ENCODE results near the gene UMODL1. TPM values are rescaled to one million over a fixed set of nuclear protein-coding genes. Genes with fewer than 3 reads are reported as not detected.

Gene UMODL1
- total and polyA plus RNA-seq, 3 donors from 2014 or later: 1.7 to 7.8 (median 6.8) TPM

- no peaks in the 10 kb centered on the region for H3K36me3 ChIP-seq (ENCODE audit: low read depth, missing control alignments)
- 93 to 95% methylated on average over 14 of the region's 14 CpGs for WGBS, 2 donors
Measured at GRCh38 chr21:42109473-42109872, 38.4 kb downstream of the UMODL1 start.

GRCh38 chr21:42109873-42110525, 38.9 kb downstream of the UMODL1 start:
- no peak for DNase-seq

More at GRCh38 chr21:42109473-42109872, 38.4 kb downstream of the UMODL1 start:
- Histone ChIP-seq H3K27ac (no peak overlapping the region), H3K4me1 (no peaks in the 10 kb centered on the region), H3K4me3 (no peak overlapping the region), H3K9me3 (no peaks in the 10 kb centered on the region), H3K27me3 (no peaks in the 10 kb centered on the region)
- DNase-seq: no peak
- TF ChIP-seq CTCF (IDR thresholded peaks at IDR 0.05): no peak
- no peak for TF ChIP-seq POLR2A (IDR thresholded peaks at IDR 0.05)
- intact Hi-C loops (cut with DNase I; ENCODE audit: low total_unique reads): no loop called here

GRCh38 chr21:42110691-42111469, 39.8 kb downstream of the UMODL1 start:
- Histone ChIP-seq H3K4me1 (no peaks in the 10 kb centered on the region), H3K27ac (no peak overlapping the region), H3K4me3 (no peak overlapping the region), H3K9me3 (no peaks in the 10 kb centered on the region), H3K27me3 (no peaks in the 10 kb centered on the region), H3K36me3 (ENCODE audit: low read depth, missing control alignments) (no peaks in the 10 kb centered on the region)
- DNase-seq: no peak
- 87% methylated on average over 24 of the region's 24 CpGs; no CpG with 5 or more reads in 1 of the 2 donors for WGBS, 2 donors
- intact Hi-C loops (cut with DNase I; ENCODE audit: low total_unique reads): no loop called here
- no peak for TF ChIP-seq POLR2A (IDR thresholded peaks at IDR 0.05)
- TF ChIP-seq CTCF (IDR thresholded peaks at IDR 0.05): no peak

More at GRCh38 chr21:42109873-42110525, 38.9 kb downstream of the UMODL1 start:
- Histone ChIP-seq H3K9me3 (no peaks in the 10 kb centered on the region), H3K36me3 (ENCODE audit: low read depth, missing control alignments) (no peaks in the 10 kb centered on the region), H3K4me3 (no peak overlapping the region), H3K4me1 (no peaks in the 10 kb centered on the region), H3K27me3 (no peaks in the 10 kb centered on the region), H3K27ac (no peak overlapping the region)
- intact Hi-C loops (cut with DNase I; ENCODE audit: low total_unique reads): no loop called here
- 76 to 81% methylated on average over 14 to 17 of the region's 17 CpGs for WGBS, 2 donors
- TF ChIP-seq CTCF (IDR thresholded peaks at IDR 0.05) (no peak), POLR2A (IDR thresholded peaks at IDR 0.05) (no peak)

- no peak overlapping the region for H3K4me3 ChIP-seq
- H3K4me1 ChIP-seq: no peaks in the 10 kb centered on the region
- H3K36me3 ChIP-seq (ENCODE audit: low read depth, missing control alignments): no peaks in the 10 kb centered on the region
- no peaks in the 10 kb centered on the region for H3K9me3 ChIP-seq
- TF ChIP-seq CTCF (IDR thresholded peaks at IDR 0.05) (no peak), POLR2A (IDR thresholded peaks at IDR 0.05) (no peak)
- DNase-seq: no peak
- H3K27me3 ChIP-seq: no peaks in the 10 kb centered on the region
- H3K27ac ChIP-seq: no peak overlapping the region
- intact Hi-C loops (cut with DNase I; ENCODE audit: low total_unique reads): no loop called here
- WGBS, 2 donors: 82 to 96% methylated on average over 4 to 8 of the region's 8 CpGs
Measured at GRCh38 chr21:42111470-42111743, 40.3 kb downstream of the UMODL1 start.

Data from testis (tissue), 3 donors.